ENCODE results near the gene UBQLN3. TPM values are rescaled to one million over a fixed set of nuclear protein-coding genes. Genes with fewer than 3 reads are reported as not detected.

The UBQLN3 gene
- total RNA-seq, 1 donor from 2014 or later, result 0.14 TPM

GRCh38 chr11:5548440-5548839, 38.7 kb upstream of the UBQLN3 start, which contains the start of gene OR52H1:
Gene OR52H1 (minus strand): TSS chr11:5548540. CDS start chr11:5545505, 3,035 bp downstream.
- no peak for DNase-seq
- Histone ChIP-seq H3K36me3 (no peaks in the 10 kb centered on the region), H3K4me1 (no peaks in the 10 kb centered on the region), H3K27ac (replicated peaks) (no peak within 1 kb of the TSS), H3K27me3 (ENCODE audit: low read depth) (no peaks in the 10 kb centered on the region), H3K4me3 (no peak within 1 kb of the TSS), H3K9me3 (replicated peaks) (no peaks in the 10 kb centered on the region)
- intact Hi-C loops (cut with micrococcal nuclease), result no loop called here
- TF ChIP-seq CTCF (IDR thresholded peaks at IDR 0.05; ENCODE audit: borderline replicate concordance), result no peak

GRCh38 chr11:5547982-5548381, 38.2 kb upstream of the UBQLN3 start:
- H3K27ac ChIP-seq (replicated peaks), result no peak overlapping the region
- intact Hi-C loops (cut with micrococcal nuclease), result no loop called here
- H3K4me1 ChIP-seq, result no peaks in the 10 kb centered on the region
- H3K4me3 ChIP-seq, result no peak overlapping the region
- DNase-seq, result no peak
- no peak for TF ChIP-seq CTCF (IDR thresholded peaks at IDR 0.05; ENCODE audit: borderline replicate concordance)
- H3K27me3 ChIP-seq (ENCODE audit: low read depth), result no peaks in the 10 kb centered on the region
- H3K9me3 ChIP-seq (replicated peaks), result no peaks in the 10 kb centered on the region
- H3K36me3 ChIP-seq, result no peaks in the 10 kb centered on the region

- Histone ChIP-seq H3K4me3 (no peak overlapping the region), H3K9me3 (replicated peaks) (no peaks in the 10 kb centered on the region), H3K36me3 (no peaks in the 10 kb centered on the region), H3K27me3 (ENCODE audit: low read depth) (no peaks in the 10 kb centered on the region), H3K27ac (replicated peaks) (no peak overlapping the region), H3K4me1 (no peaks in the 10 kb centered on the region)
- intact Hi-C loops (cut with micrococcal nuclease), result no loop called here
- TF ChIP-seq CTCF (IDR thresholded peaks at IDR 0.05; ENCODE audit: borderline replicate concordance), result no peak
- no peak for DNase-seq
Observed at GRCh38 chr11:5546457-5546856, 36.7 kb upstream of the UBQLN3 start.

GRCh38 chr11:5541427-5541826, 31.7 kb upstream of the UBQLN3 start:
- intact Hi-C loops (cut with micrococcal nuclease), result no loop called here
- H3K27me3 ChIP-seq (ENCODE audit: low read depth), result no peaks in the 10 kb centered on the region
- no peaks in the 10 kb centered on the region for H3K36me3 ChIP-seq
- no peak for DNase-seq
- TF ChIP-seq CTCF (IDR thresholded peaks at IDR 0.05; ENCODE audit: borderline replicate concordance), result no peak
- H3K9me3 ChIP-seq (replicated peaks), result peaks cover 4% of the 10 kb centered on the region
- H3K27ac ChIP-seq (replicated peaks), result no peak overlapping the region
- H3K4me3 ChIP-seq, result no peak overlapping the region
- no peaks in the 10 kb centered on the region for H3K4me1 ChIP-seq

- no peak for TF ChIP-seq CTCF (IDR thresholded peaks at IDR 0.05; ENCODE audit: borderline replicate concordance)
- H3K36me3 ChIP-seq, result no peaks in the 10 kb centered on the region
- H3K4me1 ChIP-seq, result no peaks in the 10 kb centered on the region
- H3K9me3 ChIP-seq (replicated peaks), result peaks cover 6% of the 10 kb centered on the region
- H3K4me3 ChIP-seq, result no peak overlapping the region
- H3K27ac ChIP-seq (replicated peaks), result no peak overlapping the region
- H3K27me3 ChIP-seq (ENCODE audit: low read depth), result no peaks in the 10 kb centered on the region
- DNase-seq, result no peak
- intact Hi-C loops (cut with micrococcal nuclease), result no loop called here
Observed at GRCh38 chr11:5536482-5536881, 26.7 kb upstream of the UBQLN3 start.

- H3K27me3 ChIP-seq (ENCODE audit: low read depth), result no peaks in the 10 kb centered on the region
- intact Hi-C loops (cut with micrococcal nuclease), result no loop called here
- peaks cover 3% of the 10 kb centered on the region for H3K4me1 ChIP-seq
- peaks cover 6% of the 10 kb centered on the region for H3K9me3 ChIP-seq (replicated peaks)
- no peak for TF ChIP-seq CTCF (IDR thresholded peaks at IDR 0.05; ENCODE audit: borderline replicate concordance)
- no peak overlapping the region for H3K27ac ChIP-seq (replicated peaks)
- H3K4me3 ChIP-seq, result no peak overlapping the region
- no peaks in the 10 kb centered on the region for H3K36me3 ChIP-seq
- DNase-seq, result no peak
Observed at GRCh38 chr11:5534046-5534445, 24.3 kb upstream of the UBQLN3 start.

Data from left ventricle myocardium inferior (tissue), 1 donor.